Measurements from ENCODE around the gene PDE6D. TPM values are rescaled to one million over a fixed set of nuclear protein-coding genes. Genes with fewer than 3 reads are reported as not detected.

PDE6D gene
- total RNA-seq, 4 donors from 2014 or later = 20.0 to 59.4 (median 25.7) TPM

- DNase-seq = peak; percentile 98 to 100 (median 99)
- H3K4me3 ChIP-seq = peak within 1 kb of the TSS; percentile 93 to 99 (median 98)
- TF ChIP-seq POLR2A (IDR thresholded peaks at IDR 0.05) (peak; percentile 98 to 99), CTCF (IDR thresholded peaks at IDR 0.05) (peak in 1 of 6 experiments; percentile 12)
- H3K36me3 ChIP-seq = peaks cover 0 to 15% (median 0%) of the 10 kb centered on the region in 3 donors
- H3K4me1 ChIP-seq = peaks cover 0 to 27% (median 13%) of the 10 kb centered on the region in 4 donors
- no peaks in the 10 kb centered on the region for H3K9me3 ChIP-seq
- no peaks in the 10 kb centered on the region for H3K27me3 ChIP-seq
- H3K27ac ChIP-seq = peak within 1 kb of the TSS; percentile 98 to 100 (median 100)
Measured at GRCh38 chr2:231707927-231708772, 72.9 kb downstream of the PDE6D start, which contains the start of gene PTMA. Gene PTMA (plus strand): TSS chr2:231708525. CDS start chr2:231708707, 182 bp downstream.

GRCh38 chr2:231707625-231707926 is 73.5 kb downstream of the PDE6D start:
- peak overlapping the region; percentile 73 to 98 (median 95) for H3K4me3 ChIP-seq
- H3K27me3 ChIP-seq = no peaks in the 10 kb centered on the region
- peaks cover 0 to 26% (median 13%) of the 10 kb centered on the region in 4 donors for H3K4me1 ChIP-seq
- TF ChIP-seq POLR2A (IDR thresholded peaks at IDR 0.05) (peak in 1 of 2 donors; percentile 37), CTCF (IDR thresholded peaks at IDR 0.05) (no peak)
- H3K27ac ChIP-seq = peak overlapping the region; percentile 98 to 100 (median 100)
- H3K9me3 ChIP-seq = no peaks in the 10 kb centered on the region
- H3K36me3 ChIP-seq = peaks cover 0 to 13% (median 0%) of the 10 kb centered on the region in 3 donors
- DNase-seq = peak in 1 of 3 donors; percentile 50

- Histone ChIP-seq H3K4me1 (peaks cover 0 to 21% (median 7%) of the 10 kb centered on the region in 4 donors), H3K27me3 (no peaks in the 10 kb centered on the region)
- TF ChIP-seq POLR2A (IDR thresholded peaks at IDR 0.05) = peak; percentile 66 to 93
- TF ChIP-seq CTCF (IDR thresholded peaks at IDR 0.05) = peak; percentile 86 to 95 (median 91)
Measured at GRCh38 chr2:231706731-231707624, 74.1 kb downstream of the PDE6D start.

GRCh38 chr2:231704017-231704416 is 77.1 kb downstream of the PDE6D start:
- no peak for TF ChIP-seq CTCF (IDR thresholded peaks at IDR 0.05)
- no peak for TF ChIP-seq POLR2A (IDR thresholded peaks at IDR 0.05)
- no peak overlapping the region for H3K27ac ChIP-seq

More at GRCh38 chr2:231706731-231707624, 74.1 kb downstream of the PDE6D start:
- Histone ChIP-seq H3K4me3 (peak overlapping the region; percentile 73 to 98 (median 95)), H3K27ac (peak overlapping the region; percentile 98 to 100 (median 100)), H3K36me3 (peaks cover 0 to 7% (median 0%) of the 10 kb centered on the region in 3 donors), H3K9me3 (no peaks in the 10 kb centered on the region)
- peak; percentile 96 to 99 (median 98) for DNase-seq

More at GRCh38 chr2:231704017-231704416, 77.1 kb downstream of the PDE6D start:
- Histone ChIP-seq H3K9me3 (no peaks in the 10 kb centered on the region), H3K4me3 (no peak overlapping the region), H3K27me3 (no peaks in the 10 kb centered on the region), H3K4me1 (peaks cover 0 to 11% (median 0%) of the 10 kb centered on the region in 4 donors), H3K36me3 (no peaks in the 10 kb centered on the region)
- DNase-seq = no peak
